HAP-1 (cell line): ENCODE results near the gene RGMA.
A peak's percentile ranks its signal among the peaks of the same experiment; 100 is the strongest.
"Not testable (repeated sequence)": the region's sequence is repeated elsewhere in the genome, so short reads cannot be mapped to it uniquely, and the experiment has no call there.

Experiments
- DNase-seq, 2 experiments: peaks; one replicate each; pipeline ENCODE4 v3.0.0-alpha.2; 2016 to 2020; ENCODE audit warnings: low spot score in 2 of 2
- H3K27me3 ChIP-seq: fragments of 250-450 bp; sonication (Bioruptor Pico); 2 replicates; pipeline ENCODE4 v1.5.1; 2020; ENCODE audit warnings: low read depth, mild to moderate bottlenecking, moderate library complexity
- H3K36me3 ChIP-seq: fragments of 250-450 bp; sonication (Bioruptor Pico); replicated peaks from 2 replicates; pipeline ENCODE4 v1.5.1; 2020; ENCODE audit warnings: mild to moderate bottlenecking
- H3K4me1 ChIP-seq: fragments of 250-450 bp; sonication (Bioruptor Pico); 2 replicates; pipeline ENCODE4 v1.5.1; 2020; ENCODE audit warnings: mild to moderate bottlenecking
- H3K4me3 ChIP-seq: fragments of 250-450 bp; sonication (Bioruptor Pico); 2 replicates; pipeline ENCODE4 v1.5.1; 2020; ENCODE audit warnings: mild to moderate bottlenecking, moderate library complexity
- H3K9me3 ChIP-seq: fragments of 250-450 bp; sonication (Bioruptor Pico); 2 replicates; pipeline ENCODE4 v1.5.1; 2020; ENCODE audit warnings: mild to moderate bottlenecking, moderate library complexity
- in situ Hi-C: fragments of 300-500 bp; cut with MboI; formaldehyde crosslinking; loops from 3 replicates; pipeline ENCODE4 v1.14.3; 2020; ENCODE audit warnings: low sequenced_read_pairs, inconsistent platforms, mixed read lengths

Gene RGMA

DNA sequence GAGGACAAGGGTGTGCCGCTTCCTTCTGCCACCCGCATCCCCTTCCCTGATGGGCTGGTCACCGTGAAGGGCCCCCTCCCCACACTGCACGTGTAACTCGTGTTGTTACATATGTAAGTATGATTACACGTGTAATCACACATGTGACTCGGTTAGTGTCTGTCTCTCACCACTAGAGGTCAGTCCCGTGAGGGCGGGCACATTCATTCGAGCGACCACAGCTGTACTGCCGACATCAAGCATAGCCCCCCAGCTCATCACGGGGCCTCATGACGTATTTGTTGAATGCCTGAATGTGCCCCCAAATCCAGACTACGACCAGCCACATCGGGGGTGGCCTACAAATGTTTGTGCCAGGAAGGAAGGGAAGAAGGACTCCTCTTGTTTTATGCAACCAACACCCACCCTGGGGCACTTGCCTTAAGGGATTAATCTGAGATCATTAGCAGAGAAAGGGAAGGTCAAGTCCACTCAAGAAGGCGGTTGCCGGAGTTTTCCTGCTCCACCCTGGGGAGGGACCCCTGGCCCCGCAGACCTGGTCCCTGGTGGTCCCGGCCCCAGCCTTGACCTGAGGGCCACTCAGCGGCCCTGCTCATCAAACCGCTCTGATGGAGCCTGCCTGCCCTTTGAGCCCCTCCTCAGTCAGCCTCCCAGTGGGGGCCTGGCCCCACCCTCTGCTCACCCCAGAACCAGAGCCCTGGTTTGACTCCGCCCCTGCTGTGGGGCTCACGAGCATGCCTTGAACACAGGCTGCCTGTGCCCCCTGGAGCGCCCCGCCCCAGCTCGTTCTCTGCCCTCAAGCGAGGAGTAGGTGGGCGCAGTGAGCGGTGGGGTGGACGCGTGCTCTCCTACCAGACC is 52.8 kb downstream of the RGMA start:
- DNase-seq = peak; percentile 68 to 80
- in situ Hi-C loops = loop anchor here (10.0 to 25.0 kb wide), 2 partner anchors 951 to 1089 kb away; no protein-coding TSS in a partner anchor
- Histone ChIP-seq H3K9me3 (no peaks in the 10 kb centered on the region), H3K4me1 (peaks cover 7% of the 10 kb centered on the region), H3K36me3 (no peaks in the 10 kb centered on the region), H3K27me3 (no peaks in the 10 kb centered on the region), H3K4me3 (no peak overlapping the region)

GRCh38 chr15:93035092-93035915 is 53.7 kb downstream of the RGMA start:
- Histone ChIP-seq H3K27me3 (no peaks in the 10 kb centered on the region), H3K4me3 (no peak overlapping the region), H3K9me3 (no peaks in the 10 kb centered on the region), H3K4me1 (peaks cover 9% of the 10 kb centered on the region), H3K36me3 (no peaks in the 10 kb centered on the region)
- no peak for DNase-seq
- in situ Hi-C loops = loop anchor here (10.0 to 25.0 kb wide), 2 partner anchors 952 to 1089 kb away; no protein-coding TSS in a partner anchor

DNA sequence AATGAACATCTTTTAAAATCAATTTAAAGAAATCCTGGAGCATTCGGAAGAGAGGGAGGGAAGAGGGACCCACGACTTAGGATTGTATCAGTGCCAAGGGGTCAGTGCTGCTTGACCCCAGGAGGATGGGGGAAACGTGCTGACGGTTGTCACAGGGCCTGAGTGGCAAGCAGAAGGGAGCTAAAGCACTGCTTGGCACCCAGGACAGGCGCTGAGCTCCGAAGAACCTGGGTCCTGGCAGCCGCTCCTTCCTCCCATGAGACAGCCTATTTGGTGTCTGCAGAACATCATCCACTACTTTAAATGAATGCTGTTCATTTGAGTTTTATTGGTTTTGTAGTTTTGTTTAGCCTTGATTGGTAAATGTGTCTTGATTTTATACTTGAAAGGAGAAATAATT is 54.5 kb downstream of the RGMA start:
- Histone ChIP-seq H3K36me3 (no peaks in the 10 kb centered on the region), H3K27me3 (no peaks in the 10 kb centered on the region), H3K4me3 (no peak overlapping the region), H3K9me3 (no peaks in the 10 kb centered on the region), H3K4me1 (peaks cover 9% of the 10 kb centered on the region)
- in situ Hi-C loops = loop anchor here (10.0 to 25.0 kb wide), 2 partner anchors 953 to 1090 kb away; no protein-coding TSS in a partner anchor
- DNase-seq = no peak

GRCh38 chr15:93033434-93034045 is 55.5 kb downstream of the RGMA start:
- H3K4me3 ChIP-seq = no peak overlapping the region
- in situ Hi-C loops = loop anchor here (10.0 to 25.0 kb wide), 2 partner anchors 954 to 1091 kb away; no protein-coding TSS in a partner anchor
- H3K36me3 ChIP-seq = no peaks in the 10 kb centered on the region
- H3K9me3 ChIP-seq = no peaks in the 10 kb centered on the region
- peaks cover 9% of the 10 kb centered on the region for H3K4me1 ChIP-seq
- no peaks in the 10 kb centered on the region for H3K27me3 ChIP-seq
- DNase-seq = peak in 1 of 2 experiments; percentile 6

DNA sequence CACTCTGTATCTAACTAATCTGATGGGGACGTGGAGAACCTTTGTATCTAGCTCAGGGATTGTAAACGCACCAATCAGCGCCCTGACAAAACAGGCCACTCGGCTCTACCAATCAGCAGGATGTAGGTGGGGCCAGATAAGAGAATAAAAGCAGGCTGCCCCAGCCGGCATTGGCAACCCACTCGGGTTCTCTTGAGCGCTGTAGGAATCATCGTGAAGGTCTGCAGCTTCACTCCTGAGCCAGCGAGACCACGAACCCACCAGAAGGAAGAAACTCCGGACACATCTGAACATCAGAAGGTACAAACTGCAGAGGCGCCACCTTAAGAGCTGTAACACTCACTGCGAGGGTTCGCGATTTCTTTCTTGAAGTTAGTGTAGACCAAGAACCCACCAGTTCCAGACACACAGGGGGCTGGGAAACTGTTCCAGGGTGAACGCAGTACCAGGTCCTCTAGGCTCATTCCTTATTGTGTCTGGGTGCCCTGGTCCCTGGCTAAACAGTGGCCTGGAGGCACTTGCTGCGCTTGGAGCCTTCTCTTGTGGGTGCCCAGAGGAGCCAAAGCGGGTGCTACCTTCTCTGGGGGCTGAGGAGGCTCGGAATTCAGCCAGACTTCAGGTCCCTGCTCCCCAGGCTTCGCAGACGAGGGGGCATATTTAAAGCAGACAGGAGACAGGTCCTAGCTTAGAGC is 56.4 kb downstream of the RGMA start:
- H3K36me3 ChIP-seq, H3K4me1 ChIP-seq, H3K27me3 ChIP-seq, H3K9me3 ChIP-seq, DNase-seq, H3K4me3 ChIP-seq: not testable (repeated sequence)
- in situ Hi-C loops = loop anchor here (10.0 to 25.0 kb wide), 2 partner anchors 955 to 1092 kb away; no protein-coding TSS in a partner anchor

GRCh38 chr15:93031557-93032384 is 57.2 kb downstream of the RGMA start:
- DNase-seq, H3K9me3 ChIP-seq, H3K27me3 ChIP-seq, H3K4me1 ChIP-seq, H3K4me3 ChIP-seq, H3K36me3 ChIP-seq: not testable (repeated sequence)
- in situ Hi-C loops = loop anchor here (10.0 to 25.0 kb wide), 2 partner anchors 956 to 1093 kb away; no protein-coding TSS in a partner anchor

- no peaks in the 10 kb centered on the region for H3K9me3 ChIP-seq
- H3K4me1 ChIP-seq = peaks cover 6% of the 10 kb centered on the region
- peaks cover 11% of the 10 kb centered on the region for H3K36me3 ChIP-seq
- in situ Hi-C loops = loop anchor here (10.0 to 25.0 kb wide), 2 partner anchors 956 to 1094 kb away; no protein-coding TSS in a partner anchor
- no peak overlapping the region for H3K4me3 ChIP-seq
- no peak for DNase-seq
- H3K27me3 ChIP-seq = no peaks in the 10 kb centered on the region
Observed at GRCh38 chr15:93031103-93031464, 57.9 kb downstream of the RGMA start.

DNA sequence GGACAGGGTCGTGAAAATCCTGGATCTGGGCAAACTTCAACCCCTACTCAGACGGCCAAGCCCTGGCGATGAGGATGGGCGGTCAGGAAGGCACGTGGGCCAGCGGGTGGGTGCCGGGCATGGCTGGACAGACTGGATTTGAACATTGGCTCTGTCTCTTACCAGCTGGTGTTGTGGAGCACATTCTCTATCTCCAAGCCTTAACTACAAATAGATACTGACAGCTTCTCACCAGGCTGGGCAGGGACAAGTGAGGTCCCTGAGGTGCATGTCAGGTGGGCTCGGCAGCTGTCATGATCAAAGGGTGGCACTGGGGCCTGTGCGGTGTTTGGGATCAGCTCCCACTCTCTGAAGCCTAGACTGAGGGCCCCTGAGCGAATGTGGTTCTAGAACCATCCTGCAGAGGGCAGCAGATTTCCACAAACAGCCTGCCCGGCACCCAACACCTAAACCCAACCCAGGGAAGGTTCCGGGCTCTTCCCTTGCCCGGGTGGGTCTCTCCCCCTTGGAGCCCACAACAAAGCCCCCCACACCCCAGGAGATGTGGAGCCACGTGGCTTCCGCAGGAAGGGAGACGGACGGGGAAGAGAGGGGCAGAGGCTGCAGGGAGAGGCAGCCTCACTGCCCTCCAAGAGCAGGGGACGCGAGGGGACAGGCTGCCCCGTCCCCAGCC is 58.4 kb downstream of the RGMA start:
- DNase-seq = peak; percentile 45 to 82
- Histone ChIP-seq H3K27me3 (no peaks in the 10 kb centered on the region), H3K9me3 (no peaks in the 10 kb centered on the region), H3K4me3 (no peak overlapping the region), H3K36me3 (peaks cover 16% of the 10 kb centered on the region), H3K4me1 (0 out of 2 replicates have a peak, but pooled peaks cover 2% of the 10 kb centered on the region)
- in situ Hi-C loops = loop anchor here (10.0 to 25.0 kb wide), 2 partner anchors 957 to 1094 kb away; no protein-coding TSS in a partner anchor

DNA sequence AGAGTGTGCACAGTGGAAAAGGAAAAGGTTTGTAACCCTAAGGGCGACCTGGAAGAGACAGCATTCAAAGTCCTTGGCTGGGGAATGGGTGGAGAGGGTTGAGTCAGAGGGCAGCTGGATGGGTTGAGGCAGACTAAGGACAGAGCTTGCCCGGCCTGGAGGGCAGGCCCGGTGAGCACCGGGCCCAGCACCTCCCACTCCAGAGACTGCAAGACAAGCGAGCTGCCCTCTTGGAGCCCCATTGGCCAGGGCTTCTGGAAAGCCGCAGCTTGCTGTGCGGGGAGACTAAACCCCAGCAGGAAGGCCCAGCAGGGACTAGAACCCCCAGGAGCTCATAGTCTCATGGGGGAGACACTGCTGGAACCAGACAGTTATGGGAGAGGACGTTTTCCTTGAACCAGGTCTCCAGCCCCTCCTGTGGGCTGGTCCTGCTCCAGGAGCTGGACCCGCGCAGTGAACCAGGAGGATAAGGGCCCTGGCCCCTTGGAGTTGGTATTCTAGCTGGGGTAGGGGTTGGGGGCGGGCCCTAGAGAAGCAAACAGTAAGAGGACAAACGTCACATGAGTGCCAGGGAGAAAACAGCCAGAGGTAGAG is 59.1 kb downstream of the RGMA start:
- no peak for DNase-seq
- Histone ChIP-seq H3K36me3 (peaks cover 21% of the 10 kb centered on the region), H3K4me3 (no peak overlapping the region), H3K9me3 (no peaks in the 10 kb centered on the region), H3K27me3 (no peaks in the 10 kb centered on the region), H3K4me1 (0 out of 2 replicates have a peak, but pooled peaks cover 2% of the 10 kb centered on the region)
- in situ Hi-C loops = loop anchor here (10.0 to 25.0 kb wide), 2 partner anchors 957 to 1095 kb away; no protein-coding TSS in a partner anchor

DNA sequence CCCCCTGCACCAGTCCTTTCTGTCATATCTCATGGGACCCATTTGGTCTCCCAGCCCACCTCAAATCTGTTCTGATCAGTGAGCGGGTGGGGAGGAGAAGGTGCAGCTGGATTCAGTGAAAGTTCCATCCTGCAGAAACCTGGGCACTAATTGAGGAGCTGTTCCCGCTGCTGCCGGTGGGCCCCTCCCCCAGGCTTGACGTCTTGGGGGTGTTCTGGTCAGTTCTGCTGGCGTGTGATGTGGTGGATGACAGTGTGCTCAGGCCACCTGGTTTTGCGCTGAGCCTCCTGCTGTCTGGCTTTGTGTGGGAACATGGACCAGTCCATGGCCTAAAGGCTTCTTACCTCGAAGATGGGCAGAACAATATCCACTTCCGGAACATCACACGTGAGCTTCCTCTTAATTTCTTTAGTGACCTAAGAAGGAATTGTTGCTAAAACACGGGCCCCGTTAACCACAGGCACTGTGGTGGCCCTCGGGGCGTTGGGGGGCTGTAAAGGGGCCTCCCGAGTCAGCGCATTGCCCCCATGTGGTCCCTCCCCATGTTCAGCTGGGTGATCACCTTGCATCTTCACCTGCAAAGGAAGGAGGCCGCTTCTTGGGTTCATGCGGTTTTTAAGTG is 59.7 kb downstream of the RGMA start:
- Histone ChIP-seq H3K4me3 (no peak overlapping the region), H3K36me3 (peaks cover 28% of the 10 kb centered on the region), H3K4me1 (0 out of 2 replicates have a peak, but pooled peaks cover 2% of the 10 kb centered on the region), H3K27me3 (no peaks in the 10 kb centered on the region), H3K9me3 (no peaks in the 10 kb centered on the region)
- DNase-seq = no peak
- in situ Hi-C loops = loop anchor here (25.0 kb wide), 1 partner anchor 958 kb away; no protein-coding TSS in a partner anchor

DNA sequence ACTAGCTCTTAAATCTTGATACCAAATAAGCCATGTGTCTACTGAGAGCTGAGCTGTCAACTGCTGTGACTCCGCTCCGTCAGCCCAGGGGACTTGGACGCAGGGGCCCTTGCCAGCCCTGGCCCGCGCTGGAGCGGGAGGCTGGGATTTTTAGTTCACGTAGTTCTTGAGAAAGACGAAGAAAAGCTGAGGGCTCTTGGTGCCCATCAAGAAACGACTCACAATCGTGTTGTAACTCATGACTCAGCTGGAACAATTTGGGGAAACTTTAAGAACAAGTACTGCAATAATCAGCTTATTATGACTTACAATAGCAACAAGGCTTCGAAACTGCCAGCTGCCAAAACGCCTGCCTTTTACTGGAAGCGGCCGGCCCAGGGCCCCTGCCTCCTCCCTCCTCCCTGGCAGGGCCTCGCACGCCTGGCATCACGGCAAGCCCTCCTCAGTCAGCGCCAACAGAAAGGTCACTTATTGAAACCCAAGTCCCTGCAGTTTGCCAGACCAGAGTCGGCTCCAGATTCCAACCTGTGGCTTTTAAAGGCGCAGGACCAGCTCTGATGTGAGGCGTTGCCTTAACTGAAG is 60.3 kb downstream of the RGMA start:
- in situ Hi-C loops = loop anchor here (25.0 kb wide), 1 partner anchor 959 kb away; no protein-coding TSS in a partner anchor

More for the DNA sequence above, 60.3 kb downstream of the RGMA start:
- Histone ChIP-seq H3K4me3 (no peak overlapping the region), H3K27me3 (no peaks in the 10 kb centered on the region), H3K36me3 (peaks cover 34% of the 10 kb centered on the region), H3K9me3 (no peaks in the 10 kb centered on the region), H3K4me1 (0 out of 2 replicates have a peak, but pooled peaks cover 2% of the 10 kb centered on the region)
- no peak for DNase-seq
